ENCODE results near the gene TNS3.
A peak's percentile ranks its signal among the peaks of the same experiment; 100 is the strongest.

The TNS3 gene

DNA sequence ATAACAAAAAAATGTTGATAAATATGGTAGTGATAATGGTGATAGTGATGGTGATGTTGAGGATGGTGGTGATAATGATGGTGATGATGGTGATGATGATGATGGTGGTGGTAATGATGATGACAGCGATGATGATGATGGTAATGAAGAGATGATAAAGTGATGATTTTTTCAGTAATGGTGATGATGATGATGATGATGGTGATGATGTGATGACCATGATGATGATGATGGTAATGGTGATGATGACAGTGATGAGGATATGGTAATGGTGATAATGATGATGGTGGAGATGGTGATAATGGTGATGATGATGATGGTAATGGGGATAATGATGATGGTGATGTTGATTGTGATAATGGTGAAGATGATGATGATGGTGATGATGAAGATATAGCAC, 321.6 kb downstream of the TNS3 start:
- Histone ChIP-seq H3K36me3 (ENCODE audit: control insufficient read depth in 4 of 4, insufficient read depth in 4 of 4, low read length in 3 of 4) (no peaks in the 10 kb centered on the region), H3K4me1 (ENCODE audit: control extremely low read depth in 1 of 4, control insufficient read depth in 4 of 4, insufficient read depth in 4 of 4, low read length in 3 of 4) (peaks cover 0 to 1% (median 0%) of the 10 kb centered on the region in 4 experiments), H3K27ac (ENCODE audit: insufficient read depth in 1 of 2, low read depth in 1 of 2, low read length in 2 of 2, poor library complexity in 1 of 2, severe bottlenecking in 2 of 2) (no peak overlapping the region), H3K4me3 (ENCODE audit: control insufficient read depth in 1 of 7, extremely low read depth in 1 of 7, insufficient read depth in 4 of 7, low read depth in 2 of 7, low read length in 6 of 7) (no peak overlapping the region), H3K27me3 (replicated peaks in 2 of 5; ENCODE audit: control insufficient read depth in 4 of 5, insufficient read depth in 5 of 5, low read length in 4 of 5) (no peaks in the 10 kb centered on the region), H3K9me3 (ENCODE audit: control extremely low read depth in 1 of 5, control insufficient read depth in 4 of 5, insufficient read depth in 2 of 5, low read depth in 1 of 5, low read length in 4 of 5) (no peaks in the 10 kb centered on the region)
- ChIA-PET POLR2A (no interaction called here), CTCF (no interaction called here)
- DNase-seq: no peak
- 92% methylated on average over 1 of the region's 1 CpG for WGBS (ENCODE audit: insufficient coverage)

DNA sequence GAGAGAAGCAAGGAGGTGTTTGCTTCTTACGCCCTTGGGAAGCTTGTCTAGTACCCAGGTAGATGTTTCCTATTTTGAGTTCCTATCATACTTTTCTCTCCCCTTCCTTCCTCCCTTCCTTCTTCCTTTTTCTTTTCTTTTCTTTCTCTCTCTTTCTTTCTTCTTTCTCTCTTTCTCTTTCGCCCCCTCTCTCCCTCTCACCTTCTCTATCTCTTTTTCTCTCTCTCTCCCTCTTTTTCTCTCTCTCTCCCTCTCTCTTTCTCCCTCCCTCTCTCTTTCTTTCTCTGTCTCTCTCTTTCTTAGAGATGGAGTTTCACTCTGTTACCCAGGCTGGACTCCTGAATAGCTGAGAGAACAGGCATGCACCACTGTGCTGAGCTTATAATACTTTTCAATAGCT, 322.2 kb downstream of the TNS3 start:
- Histone ChIP-seq H3K9me3 (ENCODE audit: control extremely low read depth in 1 of 5, control insufficient read depth in 4 of 5, insufficient read depth in 2 of 5, low read depth in 1 of 5, low read length in 4 of 5) (no peaks in the 10 kb centered on the region), H3K27me3 (replicated peaks in 2 of 5; ENCODE audit: control insufficient read depth in 4 of 5, insufficient read depth in 5 of 5, low read length in 4 of 5) (no peaks in the 10 kb centered on the region), H3K4me3 (ENCODE audit: control insufficient read depth in 1 of 7, extremely low read depth in 1 of 7, insufficient read depth in 4 of 7, low read depth in 2 of 7, low read length in 6 of 7) (no peak overlapping the region), H3K27ac (ENCODE audit: insufficient read depth in 1 of 2, low read depth in 1 of 2, low read length in 2 of 2, poor library complexity in 1 of 2, severe bottlenecking in 2 of 2) (no peak overlapping the region), H3K36me3 (ENCODE audit: control insufficient read depth in 4 of 4, insufficient read depth in 4 of 4, low read length in 3 of 4) (no peaks in the 10 kb centered on the region), H3K4me1 (ENCODE audit: control extremely low read depth in 1 of 4, control insufficient read depth in 4 of 4, insufficient read depth in 4 of 4, low read length in 3 of 4) (peaks cover 1 to 7% (median 5%) of the 10 kb centered on the region in 4 experiments)
- POLR2A ChIA-PET: no interaction called here
- no peak for DNase-seq
- WGBS (ENCODE audit: insufficient coverage): 100% methylated on average over 1 of the region's 2 CpGs
- CTCF ChIA-PET: interaction anchor here (0.7 to 1.3 kb wide), 2 partner anchors 10 to 487 kb away, joined by 3 to 5 read pairs; no protein-coding TSS in a partner anchor

DNA sequence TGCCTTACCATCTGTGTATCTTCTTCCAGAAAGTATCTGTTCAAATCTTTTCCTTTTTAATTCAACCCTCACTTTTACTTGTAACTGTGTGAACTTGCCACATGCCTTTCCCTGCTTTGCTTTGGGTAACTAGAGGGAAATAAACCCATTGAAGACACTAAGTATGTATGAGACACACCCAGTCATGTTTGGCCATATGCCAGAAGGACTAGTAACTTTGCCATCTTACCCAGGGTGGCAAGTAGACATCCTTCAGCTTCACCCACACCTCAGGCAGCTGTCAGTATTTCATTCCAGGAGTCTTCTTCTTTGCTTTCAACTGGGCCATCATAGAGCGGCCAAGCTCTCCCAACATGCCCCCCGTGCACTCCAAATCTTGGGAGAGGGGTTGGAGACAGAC, 323.1 kb downstream of the TNS3 start:
- H3K27ac ChIP-seq (ENCODE audit: insufficient read depth in 1 of 2, low read depth in 1 of 2, low read length in 2 of 2, poor library complexity in 1 of 2, severe bottlenecking in 2 of 2): no peak overlapping the region
- no peaks in the 10 kb centered on the region for H3K36me3 ChIP-seq (ENCODE audit: control insufficient read depth in 4 of 4, insufficient read depth in 4 of 4, low read length in 3 of 4)
- H3K27me3 ChIP-seq (replicated peaks in 2 of 5; ENCODE audit: control insufficient read depth in 4 of 5, insufficient read depth in 5 of 5, low read length in 4 of 5): no peaks in the 10 kb centered on the region
- 100% methylated on average over 2 of the region's 2 CpGs for WGBS (ENCODE audit: insufficient coverage)
- CTCF ChIA-PET: interaction anchor here (1.3 kb wide), 1 partner anchor 11 kb away, joined by 5 read pairs; no protein-coding TSS in a partner anchor
- POLR2A ChIA-PET: no interaction called here
- H3K4me3 ChIP-seq (ENCODE audit: control insufficient read depth in 1 of 7, extremely low read depth in 1 of 7, insufficient read depth in 4 of 7, low read depth in 2 of 7, low read length in 6 of 7): no peak overlapping the region
- no peak for DNase-seq
- peaks cover 3 to 14% (median 12%) of the 10 kb centered on the region in 4 experiments for H3K4me1 ChIP-seq (ENCODE audit: control extremely low read depth in 1 of 4, control insufficient read depth in 4 of 4, insufficient read depth in 4 of 4, low read length in 3 of 4)
- H3K9me3 ChIP-seq (ENCODE audit: control extremely low read depth in 1 of 5, control insufficient read depth in 4 of 5, insufficient read depth in 2 of 5, low read depth in 1 of 5, low read length in 4 of 5): no peaks in the 10 kb centered on the region

DNA sequence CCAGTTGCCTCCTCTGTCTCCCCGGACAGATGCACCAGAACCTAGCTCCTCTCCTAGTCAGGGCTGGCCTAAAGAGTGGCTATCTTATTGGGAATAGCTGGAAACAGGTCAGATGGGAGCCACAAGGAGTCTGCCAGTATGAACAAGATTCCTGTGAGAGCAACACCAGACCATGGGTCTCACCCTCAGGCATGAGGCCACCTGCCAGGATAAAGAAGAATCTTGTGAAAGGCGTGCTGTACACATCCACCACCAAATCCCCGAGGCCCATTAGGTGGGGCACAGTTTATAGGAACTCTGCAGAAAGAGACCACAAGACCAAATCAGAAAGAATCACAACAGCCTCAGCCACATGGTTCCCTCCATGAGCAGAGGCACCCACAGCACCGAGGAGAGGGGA, 325.9 kb downstream of the TNS3 start:
- DNase-seq: no peak
- Histone ChIP-seq H3K4me3 (ENCODE audit: control insufficient read depth in 1 of 7, extremely low read depth in 1 of 7, insufficient read depth in 4 of 7, low read depth in 2 of 7, low read length in 6 of 7) (no peak overlapping the region), H3K36me3 (ENCODE audit: control insufficient read depth in 4 of 4, insufficient read depth in 4 of 4, low read length in 3 of 4) (no peaks in the 10 kb centered on the region), H3K27me3 (replicated peaks in 2 of 5; ENCODE audit: control insufficient read depth in 4 of 5, insufficient read depth in 5 of 5, low read length in 4 of 5) (no peaks in the 10 kb centered on the region), H3K4me1 (ENCODE audit: control extremely low read depth in 1 of 4, control insufficient read depth in 4 of 4, insufficient read depth in 4 of 4, low read length in 3 of 4) (peaks cover 3 to 21% (median 18%) of the 10 kb centered on the region in 4 experiments), H3K9me3 (ENCODE audit: control extremely low read depth in 1 of 5, control insufficient read depth in 4 of 5, insufficient read depth in 2 of 5, low read depth in 1 of 5, low read length in 4 of 5) (no peaks in the 10 kb centered on the region), H3K27ac (ENCODE audit: insufficient read depth in 1 of 2, low read depth in 1 of 2, low read length in 2 of 2, poor library complexity in 1 of 2, severe bottlenecking in 2 of 2) (no peak overlapping the region)
- CTCF ChIA-PET: interaction anchor here (1.5 to 2.5 kb wide), 2 partner anchors 10 to 75 kb away, joined by 6 to 8 read pairs; no protein-coding TSS in a partner anchor
- POLR2A ChIA-PET: no interaction called here
- 29% methylated on average over 1 of the region's 4 CpGs for WGBS (ENCODE audit: insufficient coverage)

DNA sequence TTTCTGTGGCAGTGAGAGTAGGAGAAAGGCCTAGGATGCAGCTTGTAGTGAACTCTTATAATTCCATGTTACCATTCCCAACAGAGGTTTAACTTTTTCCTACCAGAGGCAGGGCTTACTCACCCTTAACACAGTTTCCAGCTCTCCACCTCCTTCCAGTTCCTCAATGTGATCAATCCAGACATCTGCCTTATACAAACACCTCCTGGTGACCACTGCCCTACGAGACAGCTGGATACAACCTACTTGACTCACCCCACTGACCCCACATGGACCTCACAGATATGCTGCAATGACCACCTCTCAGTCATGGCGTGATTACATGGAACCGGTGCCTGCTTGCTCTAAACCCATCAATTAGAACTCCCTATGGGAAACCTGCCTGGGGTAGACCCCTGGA, 326.5 kb downstream of the TNS3 start:
- H3K27me3 ChIP-seq (replicated peaks in 2 of 5; ENCODE audit: control insufficient read depth in 4 of 5, insufficient read depth in 5 of 5, low read length in 4 of 5): no peaks in the 10 kb centered on the region
- H3K27ac ChIP-seq (ENCODE audit: insufficient read depth in 1 of 2, low read depth in 1 of 2, low read length in 2 of 2, poor library complexity in 1 of 2, severe bottlenecking in 2 of 2): no peak overlapping the region
- 100% methylated on average over 2 of the region's 3 CpGs for WGBS (ENCODE audit: insufficient coverage)
- no peaks in the 10 kb centered on the region for H3K36me3 ChIP-seq (ENCODE audit: control insufficient read depth in 4 of 4, insufficient read depth in 4 of 4, low read length in 3 of 4)
- no peaks in the 10 kb centered on the region for H3K9me3 ChIP-seq (ENCODE audit: control extremely low read depth in 1 of 5, control insufficient read depth in 4 of 5, insufficient read depth in 2 of 5, low read depth in 1 of 5, low read length in 4 of 5)
- no peak for DNase-seq
- ChIA-PET CTCF (interaction anchor here (1.5 to 2.5 kb wide), 2 partner anchors 10 to 75 kb away, joined by 6 to 8 read pairs; no protein-coding TSS in a partner anchor), POLR2A (no interaction called here)
- peaks cover 3 to 21% (median 18%) of the 10 kb centered on the region in 4 experiments for H3K4me1 ChIP-seq (ENCODE audit: control extremely low read depth in 1 of 4, control insufficient read depth in 4 of 4, insufficient read depth in 4 of 4, low read length in 3 of 4)
- no peak overlapping the region for H3K4me3 ChIP-seq (ENCODE audit: control insufficient read depth in 1 of 7, extremely low read depth in 1 of 7, insufficient read depth in 4 of 7, low read depth in 2 of 7, low read length in 6 of 7)

DNA sequence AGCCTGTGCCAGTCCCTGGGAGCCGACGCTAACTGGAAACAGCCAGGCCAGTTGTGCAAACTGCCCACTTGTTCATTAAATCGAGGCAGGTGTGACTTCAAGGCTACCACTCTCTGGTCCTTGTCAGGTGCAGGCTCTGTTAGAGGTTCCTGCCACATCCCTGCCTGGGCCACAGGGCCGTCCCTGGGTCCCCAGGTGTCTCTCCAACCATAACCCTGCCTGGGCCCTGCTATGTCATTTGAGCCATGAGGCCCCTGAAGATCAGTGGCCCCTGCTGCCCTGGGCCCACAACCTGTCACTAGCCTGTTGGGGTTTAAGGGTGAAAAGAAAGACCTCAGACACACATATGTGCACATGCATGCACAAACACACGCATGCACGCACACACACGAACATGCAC, 326.9 kb downstream of the TNS3 start:
- WGBS (ENCODE audit: insufficient coverage): 98% methylated on average over 3 of the region's 7 CpGs
- Histone ChIP-seq H3K27me3 (replicated peaks in 2 of 5; ENCODE audit: control insufficient read depth in 4 of 5, insufficient read depth in 5 of 5, low read length in 4 of 5) (no peaks in the 10 kb centered on the region), H3K9me3 (ENCODE audit: control extremely low read depth in 1 of 5, control insufficient read depth in 4 of 5, insufficient read depth in 2 of 5, low read depth in 1 of 5, low read length in 4 of 5) (no peaks in the 10 kb centered on the region), H3K4me3 (ENCODE audit: control insufficient read depth in 1 of 7, extremely low read depth in 1 of 7, insufficient read depth in 4 of 7, low read depth in 2 of 7, low read length in 6 of 7) (peak overlapping the region in 2 of 7 experiments; percentile 60 to 73), H3K27ac (ENCODE audit: insufficient read depth in 1 of 2, low read depth in 1 of 2, low read length in 2 of 2, poor library complexity in 1 of 2, severe bottlenecking in 2 of 2) (no peak overlapping the region), H3K36me3 (ENCODE audit: control insufficient read depth in 4 of 4, insufficient read depth in 4 of 4, low read length in 3 of 4) (no peaks in the 10 kb centered on the region), H3K4me1 (ENCODE audit: control extremely low read depth in 1 of 4, control insufficient read depth in 4 of 4, insufficient read depth in 4 of 4, low read length in 3 of 4) (peaks cover 3 to 21% (median 18%) of the 10 kb centered on the region in 4 experiments)
- CTCF ChIA-PET: interaction anchor here (1.5 to 2.5 kb wide), 2 partner anchors 11 to 74 kb away, joined by 6 to 8 read pairs; no protein-coding TSS in a partner anchor
- DNase-seq: no peak
- POLR2A ChIA-PET: no interaction called here

DNA sequence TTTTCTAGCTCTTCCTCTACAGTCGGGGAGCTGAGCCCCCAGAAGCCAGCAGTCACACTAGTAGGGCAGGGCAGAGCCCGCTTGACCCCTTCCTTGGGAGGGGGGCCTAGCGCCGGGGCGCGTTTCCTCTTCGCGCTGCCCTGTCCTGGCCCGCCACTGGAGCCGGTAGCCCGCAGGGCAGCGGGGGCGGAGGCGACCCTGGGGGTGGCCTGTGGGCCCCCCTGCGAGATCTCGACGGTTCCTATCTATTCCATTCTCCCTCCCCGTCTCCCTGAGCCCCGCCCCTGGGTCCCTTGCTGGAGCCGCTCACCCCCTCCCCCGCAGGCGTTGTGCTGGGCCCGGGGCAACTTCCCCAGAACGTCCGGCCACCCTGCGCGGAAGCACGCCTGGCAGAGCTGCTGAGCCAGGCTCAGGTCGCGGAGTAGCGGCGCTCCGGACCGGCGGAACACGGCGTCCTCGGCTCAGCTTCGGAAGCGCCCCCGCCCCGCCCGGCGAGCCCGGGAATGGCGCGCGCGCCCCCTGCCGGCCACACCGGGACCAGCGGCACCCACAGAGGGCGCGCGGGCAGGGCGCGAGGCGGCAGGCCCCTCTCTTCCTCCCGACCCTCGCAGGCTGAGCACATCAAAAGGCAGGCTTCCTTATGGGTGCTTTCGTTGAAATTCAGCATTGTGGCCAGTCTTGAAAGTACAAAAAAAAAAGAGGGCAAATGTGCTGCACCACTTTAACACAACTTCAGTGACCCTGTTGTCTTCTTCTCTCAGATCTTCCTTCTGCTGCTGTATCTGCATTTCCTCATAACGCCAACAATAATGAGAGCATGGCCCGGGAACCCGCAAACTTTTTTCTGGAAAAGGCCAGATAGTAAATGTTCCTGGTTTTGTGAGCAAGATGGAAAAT, 327.6 kb downstream of the TNS3 start:
- CTCF ChIA-PET: interaction anchor here (1.0 to 2.5 kb wide), 7 partner anchors 9 to 73 kb away, joined by 4 to 9 read pairs (median 6); no protein-coding TSS in a partner anchor
- no peak overlapping the region for H3K27ac ChIP-seq (ENCODE audit: insufficient read depth in 1 of 2, low read depth in 1 of 2, low read length in 2 of 2, poor library complexity in 1 of 2, severe bottlenecking in 2 of 2)
- WGBS (ENCODE audit: insufficient coverage): 1% methylated on average over 44 of the region's 64 CpGs
- H3K36me3 ChIP-seq (ENCODE audit: control insufficient read depth in 4 of 4, insufficient read depth in 4 of 4, low read length in 3 of 4): no peaks in the 10 kb centered on the region
- peak; percentile 71 to 85 (median 81) for DNase-seq
- H3K27me3 ChIP-seq (replicated peaks in 2 of 5; ENCODE audit: control insufficient read depth in 4 of 5, insufficient read depth in 5 of 5, low read length in 4 of 5): no peaks in the 10 kb centered on the region
- H3K4me3 ChIP-seq (ENCODE audit: control insufficient read depth in 1 of 7, extremely low read depth in 1 of 7, insufficient read depth in 4 of 7, low read depth in 2 of 7, low read length in 6 of 7): peak overlapping the region; percentile 57 to 77 (median 60)
- POLR2A ChIA-PET: no interaction called here
- no peaks in the 10 kb centered on the region for H3K9me3 ChIP-seq (ENCODE audit: control extremely low read depth in 1 of 5, control insufficient read depth in 4 of 5, insufficient read depth in 2 of 5, low read depth in 1 of 5, low read length in 4 of 5)
- peaks cover 3 to 21% (median 18%) of the 10 kb centered on the region in 4 experiments for H3K4me1 ChIP-seq (ENCODE audit: control extremely low read depth in 1 of 4, control insufficient read depth in 4 of 4, insufficient read depth in 4 of 4, low read length in 3 of 4)
